Astrocyte (in vitro differentiated cells and primary cell): ENCODE measurements around the gene AHNAK. TPM values are rescaled to one million over a fixed set of nuclear protein-coding genes. Genes with fewer than 3 reads are reported as not detected.

Experiments used
- DNase-seq: peaks from one replicate; pipeline ENCODE4 v3.0.0-alpha.2; 2010; ENCODE audit warnings: low read depth
- FAIRE-seq: peaks from 2 replicates; lab custom pipeline; 2011; peaks lifted over from hg19 to GRCh38; lab: Jason Lieb, UNC
- H2AFZ ChIP-seq: 2 replicates; pipeline ENCODE4 v1.6.0; 2012; ENCODE audit warnings: low read depth, low read length, inconsistent platforms
- H3K27ac ChIP-seq: 2 replicates; pipeline ENCODE4 v1.5.1; 2011; ENCODE audit warnings: low read depth, low read length, inconsistent platforms
- H3K27me3 ChIP-seq: 2 replicates; pipeline ENCODE4 v1.6.0; 2011; ENCODE audit warnings: low read length, inconsistent platforms; ENCODE audit not compliant: insufficient read depth
- H3K36me3 ChIP-seq: 2 replicates; pipeline ENCODE4 v1.5.1; 2011; ENCODE audit warnings: low read length, inconsistent platforms; ENCODE audit not compliant: insufficient read depth
- H3K4me1 ChIP-seq: 2 replicates; pipeline ENCODE4 v1.5.1; 2011; ENCODE audit warnings: low read length, inconsistent platforms; ENCODE audit not compliant: insufficient read depth
- H3K4me2 ChIP-seq: 2 replicates; pipeline ENCODE4 v1.6.0; 2012; ENCODE audit warnings: low read length, inconsistent platforms
- H3K4me3 ChIP-seq: 2 replicates; pipeline ENCODE4 v1.5.1; 2011; ENCODE audit warnings: low read depth, mild to moderate bottlenecking, low read length, inconsistent platforms; ENCODE audit not compliant: insufficient read depth
- H3K79me2 ChIP-seq: 2 replicates; pipeline ENCODE4 v1.6.0; 2012; ENCODE audit warnings: mild to moderate bottlenecking, low read length, inconsistent platforms; ENCODE audit not compliant: insufficient read depth
- H3K9ac ChIP-seq: 2 replicates; pipeline ENCODE4 v1.6.0; 2012; ENCODE audit warnings: mild to moderate bottlenecking, low read length, inconsistent platforms
- H3K9me3 ChIP-seq: 2 replicates; pipeline ENCODE4 v1.5.1; 2012; ENCODE audit warnings: low read depth, mild to moderate bottlenecking, low read length, inconsistent platforms; ENCODE audit not compliant: insufficient read depth
- H4K20me1 ChIP-seq: 2 replicates; pipeline ENCODE4 v1.6.0; 2012; ENCODE audit warnings: low read length, inconsistent platforms; ENCODE audit not compliant: insufficient read depth
- H3K27ac Mint-ChIP-seq: one replicate; pipeline ENCODE4 v1.8.0; 2021; ENCODE audit warnings: mild to moderate bottlenecking, mixed read lengths; ENCODE audit not compliant: unreplicated experiment
- H3K27me3 Mint-ChIP-seq: one replicate; pipeline ENCODE4 v1.8.0; 2021; ENCODE audit warnings: low read depth, mixed read lengths; ENCODE audit not compliant: unreplicated experiment
- H3K36me3 Mint-ChIP-seq: one replicate; pipeline ENCODE4 v1.8.0; 2021; ENCODE audit warnings: low read depth, mixed read lengths; ENCODE audit not compliant: unreplicated experiment
- H3K4me1 Mint-ChIP-seq: one replicate; pipeline ENCODE4 v1.8.0; 2021; ENCODE audit warnings: low read depth, mixed read lengths; ENCODE audit not compliant: unreplicated experiment
- H3K4me3 Mint-ChIP-seq: one replicate; pipeline ENCODE4 v1.8.0; 2021; ENCODE audit warnings: mild to moderate bottlenecking, moderate library complexity, mixed read lengths; ENCODE audit not compliant: unreplicated experiment
- H3K9me3 Mint-ChIP-seq: one replicate; pipeline ENCODE4 v1.8.0; 2021; ENCODE audit warnings: mild to moderate bottlenecking, mixed read lengths; ENCODE audit not compliant: unreplicated experiment
- EZH2 ChIP-seq: IDR thresholded peaks from 2 replicates; pipeline ENCODE4 v1.6.1; 2012; ENCODE audit warnings: mild to moderate bottlenecking, low read length, inconsistent platforms; ENCODE audit not compliant: insufficient read depth
- total RNA-seq: library from RNA; stranded (reverse); gene quantifications from 2 replicates; pipeline ENCODE4 v1.2.1, GENCODE V29; 2021
- TF ChIP-seq, protein P1 (sequence below): IDR thresholded peaks from 2 replicates; pipeline ENCODE4 v1.5.1; 2011; ENCODE audit warnings: low read depth, mild to moderate bottlenecking, inconsistent platforms, low read length, moderate library complexity; ENCODE audit not compliant: insufficient read depth

The AHNAK gene
- total RNA-seq, 1 donor from 2014 or later: 378 TPM

DNA sequence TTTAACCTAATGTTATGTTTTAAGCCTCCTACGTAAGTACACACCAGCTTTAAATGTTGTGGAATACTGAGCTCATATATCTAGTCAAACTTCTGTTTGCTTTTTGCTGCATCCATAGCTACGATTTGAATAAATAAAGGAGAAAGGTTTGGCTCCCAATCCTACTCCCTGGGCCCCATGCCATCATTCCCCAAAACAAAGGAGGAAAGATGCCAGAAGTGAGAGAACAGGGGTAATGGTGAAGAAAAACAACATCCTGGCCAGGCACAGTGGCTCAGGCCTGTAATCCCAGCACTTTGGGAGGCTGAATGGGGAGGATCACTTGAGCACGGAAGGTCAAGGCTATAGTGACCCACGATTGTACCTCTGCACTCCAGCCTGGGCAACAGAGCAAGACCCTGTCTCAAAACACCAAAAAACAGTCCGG lies 101.3 kb downstream of the AHNAK start:
- Histone ChIP-seq H2AFZ (no peak overlapping the region), H3K27me3 (no peaks in the 10 kb centered on the region), H3K27ac (peak overlapping the region; percentile 69), H3K4me3 (no peak overlapping the region), H3K4me2 (peak overlapping the region; percentile 84), H3K9me3 (no peaks in the 10 kb centered on the region), H3K36me3 (no peaks in the 10 kb centered on the region), H3K4me1 (peaks cover 24% of the 10 kb centered on the region), H3K79me2 (no peaks in the 10 kb centered on the region), H3K9ac (no peak overlapping the region), H4K20me1 (no peaks in the 10 kb centered on the region)
- no peak overlapping the region for H3K27ac Mint-ChIP-seq
- TF ChIP-seq EZH2: no peak
- TF ChIP-seq, protein P1, sequence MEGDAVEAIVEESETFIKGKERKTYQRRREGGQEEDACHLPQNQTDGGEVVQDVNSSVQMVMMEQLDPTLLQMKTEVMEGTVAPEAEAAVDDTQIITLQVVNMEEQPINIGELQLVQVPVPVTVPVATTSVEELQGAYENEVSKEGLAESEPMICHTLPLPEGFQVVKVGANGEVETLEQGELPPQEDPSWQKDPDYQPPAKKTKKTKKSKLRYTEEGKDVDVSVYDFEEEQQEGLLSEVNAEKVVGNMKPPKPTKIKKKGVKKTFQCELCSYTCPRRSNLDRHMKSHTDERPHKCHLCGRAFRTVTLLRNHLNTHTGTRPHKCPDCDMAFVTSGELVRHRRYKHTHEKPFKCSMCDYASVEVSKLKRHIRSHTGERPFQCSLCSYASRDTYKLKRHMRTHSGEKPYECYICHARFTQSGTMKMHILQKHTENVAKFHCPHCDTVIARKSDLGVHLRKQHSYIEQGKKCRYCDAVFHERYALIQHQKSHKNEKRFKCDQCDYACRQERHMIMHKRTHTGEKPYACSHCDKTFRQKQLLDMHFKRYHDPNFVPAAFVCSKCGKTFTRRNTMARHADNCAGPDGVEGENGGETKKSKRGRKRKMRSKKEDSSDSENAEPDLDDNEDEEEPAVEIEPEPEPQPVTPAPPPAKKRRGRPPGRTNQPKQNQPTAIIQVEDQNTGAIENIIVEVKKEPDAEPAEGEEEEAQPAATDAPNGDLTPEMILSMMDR: no peak
- peak; percentile 64 for DNase-seq
- no peaks in the 10 kb centered on the region for H3K4me1 Mint-ChIP-seq
- peaks cover 38% of the 10 kb centered on the region for H3K27me3 Mint-ChIP-seq
- peaks cover 6% of the 10 kb centered on the region for H3K9me3 Mint-ChIP-seq
- no peak for FAIRE-seq
- no peak overlapping the region for H3K4me3 Mint-ChIP-seq
- H3K36me3 Mint-ChIP-seq: peaks cover 4% of the 10 kb centered on the region

DNA sequence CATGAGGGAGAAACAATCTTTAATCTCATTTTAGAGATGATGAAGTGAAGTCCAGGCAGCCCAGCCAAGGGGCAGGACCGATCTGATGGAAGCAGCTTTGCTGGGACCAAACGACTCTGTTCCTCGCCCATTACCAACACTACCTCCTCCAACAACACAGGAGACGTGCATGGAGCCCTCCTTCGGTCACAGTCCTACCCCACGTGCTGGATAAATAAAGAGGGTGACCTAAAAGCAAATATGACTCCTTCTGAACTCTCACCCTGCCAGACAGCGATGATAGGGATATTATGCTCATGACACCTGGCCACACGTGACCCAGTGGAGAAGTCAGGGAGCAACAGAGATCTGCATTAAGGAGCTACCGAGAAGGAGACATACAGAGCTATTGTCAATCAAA lies 101.8 kb downstream of the AHNAK start:
- H3K36me3 ChIP-seq: no peaks in the 10 kb centered on the region
- peaks cover 4% of the 10 kb centered on the region for H3K36me3 Mint-ChIP-seq
- no peak overlapping the region for H3K27ac Mint-ChIP-seq
- H3K27me3 ChIP-seq: no peaks in the 10 kb centered on the region
- no peak overlapping the region for H3K4me3 Mint-ChIP-seq
- H3K4me3 ChIP-seq: peak overlapping the region; percentile 53
- FAIRE-seq (no peak), DNase-seq (no peak)
- H3K4me1 ChIP-seq: peaks cover 29% of the 10 kb centered on the region
- H3K9me3 Mint-ChIP-seq: peaks cover 6% of the 10 kb centered on the region
- peak overlapping the region; percentile 60 for H2AFZ ChIP-seq
- peaks cover 38% of the 10 kb centered on the region for H3K27me3 Mint-ChIP-seq
- H3K9me3 ChIP-seq: no peaks in the 10 kb centered on the region
- no peaks in the 10 kb centered on the region for H3K4me1 Mint-ChIP-seq
- peak overlapping the region; percentile 69 for H3K27ac ChIP-seq
- H3K79me2 ChIP-seq: no peaks in the 10 kb centered on the region
- TF ChIP-seq EZH2: no peak
- TF ChIP-seq, protein P1: no peak
- peak overlapping the region; percentile 84 for H3K4me2 ChIP-seq
- H4K20me1 ChIP-seq: no peaks in the 10 kb centered on the region
- H3K9ac ChIP-seq: peak overlapping the region; percentile 80

DNA sequence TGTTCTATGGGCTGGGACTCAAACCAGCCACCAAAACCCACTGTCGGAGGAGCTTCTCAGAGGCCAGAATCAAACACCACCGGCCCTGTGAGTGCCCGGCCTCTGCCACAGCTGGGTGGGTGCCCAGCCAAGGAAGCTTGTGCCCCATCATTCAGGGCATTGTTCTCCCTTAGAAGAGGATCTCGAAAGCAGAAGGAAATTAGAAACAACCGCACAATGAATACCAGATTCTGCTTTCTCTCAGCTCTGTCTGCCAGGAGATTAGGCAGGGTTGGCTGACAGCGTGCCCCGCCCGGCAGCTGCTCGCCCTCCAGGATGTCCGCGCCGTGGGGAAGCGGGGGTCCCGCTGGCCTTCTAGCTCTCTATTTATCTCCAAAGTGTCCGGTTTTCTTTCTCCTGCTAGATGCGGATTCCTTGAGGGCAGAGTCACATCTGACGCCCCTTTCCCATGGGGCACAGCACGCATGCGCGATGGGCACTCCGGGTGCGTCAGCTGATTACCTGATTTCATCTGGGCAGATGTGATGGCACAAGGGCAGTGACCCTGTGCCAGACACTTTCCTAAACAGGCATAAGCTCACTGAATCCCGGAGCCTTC lies 102.3 kb downstream of the AHNAK start:
- Histone ChIP-seq H3K27ac (peak overlapping the region; percentile 69), H3K4me3 (peak overlapping the region; percentile 53), H3K27me3 (no peaks in the 10 kb centered on the region), H4K20me1 (no peaks in the 10 kb centered on the region), H3K4me2 (peak overlapping the region; percentile 84), H3K4me1 (peaks cover 27% of the 10 kb centered on the region), H3K79me2 (no peaks in the 10 kb centered on the region), H3K9ac (peak overlapping the region; percentile 80), H3K9me3 (no peaks in the 10 kb centered on the region), H3K36me3 (no peaks in the 10 kb centered on the region), H2AFZ (peak overlapping the region; percentile 60)
- FAIRE-seq: no peak
- H3K27me3 Mint-ChIP-seq: peaks cover 38% of the 10 kb centered on the region
- DNase-seq: peak; percentile 52
- H3K9me3 Mint-ChIP-seq: peaks cover 6% of the 10 kb centered on the region
- no peak overlapping the region for H3K27ac Mint-ChIP-seq
- peaks cover 4% of the 10 kb centered on the region for H3K36me3 Mint-ChIP-seq
- H3K4me3 Mint-ChIP-seq: no peak overlapping the region
- TF ChIP-seq, protein P1: no peak
- TF ChIP-seq EZH2: no peak
- H3K4me1 Mint-ChIP-seq: no peaks in the 10 kb centered on the region
